Measurements from ENCODE around the gene HAL.

HAL gene

GRCh38 chr12:95962222-95962621 lies 33.9 kb downstream of the HAL start:
- DNase-seq (ENCODE audit: extremely low read depth, low read depth), result no peak
- no peak for TF ChIP-seq CTCF (IDR thresholded peaks at IDR 0.05; ENCODE audit: low read depth, low read length)

DNA sequence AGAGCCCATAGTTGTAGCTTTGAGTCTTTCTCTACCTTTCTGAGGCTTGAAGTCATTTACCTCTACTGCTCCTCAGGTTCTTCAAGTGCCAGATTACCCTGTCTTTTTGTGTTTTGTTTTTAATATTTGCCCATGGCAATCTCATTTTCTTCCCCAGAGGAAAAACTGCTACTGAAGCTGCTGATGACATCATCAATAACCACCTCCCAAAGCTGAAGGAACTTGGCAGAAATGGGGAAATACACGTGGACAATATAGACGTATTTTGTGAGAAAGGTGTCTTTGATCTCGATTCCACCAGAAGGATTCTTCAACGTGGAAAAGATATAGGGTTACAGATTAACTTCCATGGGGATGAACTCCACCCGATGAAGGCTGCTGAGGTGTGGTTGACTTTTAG lies 35.9 kb downstream of the HAL start:
- DNase-seq (ENCODE audit: extremely low read depth, low read depth), result no peak
- no peak for TF ChIP-seq CTCF (IDR thresholded peaks at IDR 0.05; ENCODE audit: low read depth, low read length)

GRCh38 chr12:95959107-95959506 lies 37.0 kb downstream of the HAL start:
- peak; percentile 24 for TF ChIP-seq CTCF (IDR thresholded peaks at IDR 0.05; ENCODE audit: low read depth, low read length)
- DNase-seq (ENCODE audit: extremely low read depth, low read depth), result no peak

DNA sequence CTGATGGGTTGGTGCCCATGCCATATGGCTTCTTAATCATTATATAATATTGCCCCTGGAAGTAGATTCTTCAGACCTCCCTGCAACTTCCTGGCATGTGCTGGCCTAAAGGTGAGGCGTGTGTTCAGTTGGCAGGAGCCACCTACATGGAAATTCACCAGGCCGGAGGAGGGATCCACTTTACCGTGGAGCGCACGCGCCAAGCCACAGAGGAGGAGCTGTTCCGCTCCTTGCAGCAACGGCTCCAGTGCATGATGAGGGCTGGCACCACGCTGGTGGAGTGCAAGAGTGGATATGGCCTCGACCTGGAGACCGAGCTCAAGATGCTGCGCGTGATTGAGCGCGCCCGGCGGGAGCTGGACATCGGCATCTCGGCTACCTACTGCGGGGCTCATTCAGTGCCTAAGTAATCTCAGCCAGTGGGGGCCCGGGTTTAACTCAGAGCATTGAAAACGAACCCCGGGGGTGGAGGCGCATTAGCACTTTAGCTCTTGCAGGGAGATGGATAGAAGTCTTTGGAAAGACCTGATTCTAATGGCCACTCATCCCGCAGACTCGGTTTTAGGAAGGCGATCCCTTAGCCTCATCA lies 39.5 kb downstream of the HAL start:
- no peak for DNase-seq (ENCODE audit: extremely low read depth, low read depth)
- TF ChIP-seq CTCF (IDR thresholded peaks at IDR 0.05; ENCODE audit: low read depth, low read length), result no peak

- no peak for DNase-seq (ENCODE audit: extremely low read depth, low read depth)
- TF ChIP-seq CTCF (IDR thresholded peaks at IDR 0.05; ENCODE audit: low read depth, low read length), result no peak
Measured at GRCh38 chr12:95955549-95956159, 40.5 kb downstream of the HAL start.

DNA sequence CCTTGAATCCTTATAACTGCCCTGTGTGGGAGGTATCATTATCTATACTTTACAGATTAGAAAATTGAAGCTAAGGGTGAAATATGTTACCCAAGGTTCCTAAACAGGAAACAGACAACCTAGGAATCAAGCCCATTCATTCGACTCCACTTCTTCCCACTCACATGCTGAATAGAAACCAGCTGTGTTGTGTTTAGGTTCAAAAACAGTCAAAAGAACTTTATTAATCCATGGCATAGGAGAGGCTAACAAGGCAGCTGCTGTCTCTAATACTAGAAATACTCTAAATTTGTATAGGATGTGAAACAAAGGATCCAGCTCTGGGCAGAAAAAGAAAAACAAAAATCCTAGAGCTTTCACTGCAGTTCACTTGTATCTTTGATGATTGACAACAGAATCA lies 43.1 kb downstream of the HAL start:
- TF ChIP-seq CTCF (IDR thresholded peaks at IDR 0.05; ENCODE audit: low read depth, low read length), result no peak
- no peak for DNase-seq (ENCODE audit: extremely low read depth, low read depth)

GRCh38 chr12:95951515-95951914 lies 44.6 kb downstream of the HAL start:
- no peak for DNase-seq (ENCODE audit: extremely low read depth, low read depth)
- TF ChIP-seq CTCF (IDR thresholded peaks at IDR 0.05; ENCODE audit: low read depth, low read length), result no peak

All from AG09319 (cell line).